ENCODE data around the gene KANSL2.
"Not testable (repeated sequence)": the region's sequence is repeated elsewhere in the genome, so short reads cannot be mapped to it uniquely, and the experiment has no call there.

KANSL2 gene

DNA sequence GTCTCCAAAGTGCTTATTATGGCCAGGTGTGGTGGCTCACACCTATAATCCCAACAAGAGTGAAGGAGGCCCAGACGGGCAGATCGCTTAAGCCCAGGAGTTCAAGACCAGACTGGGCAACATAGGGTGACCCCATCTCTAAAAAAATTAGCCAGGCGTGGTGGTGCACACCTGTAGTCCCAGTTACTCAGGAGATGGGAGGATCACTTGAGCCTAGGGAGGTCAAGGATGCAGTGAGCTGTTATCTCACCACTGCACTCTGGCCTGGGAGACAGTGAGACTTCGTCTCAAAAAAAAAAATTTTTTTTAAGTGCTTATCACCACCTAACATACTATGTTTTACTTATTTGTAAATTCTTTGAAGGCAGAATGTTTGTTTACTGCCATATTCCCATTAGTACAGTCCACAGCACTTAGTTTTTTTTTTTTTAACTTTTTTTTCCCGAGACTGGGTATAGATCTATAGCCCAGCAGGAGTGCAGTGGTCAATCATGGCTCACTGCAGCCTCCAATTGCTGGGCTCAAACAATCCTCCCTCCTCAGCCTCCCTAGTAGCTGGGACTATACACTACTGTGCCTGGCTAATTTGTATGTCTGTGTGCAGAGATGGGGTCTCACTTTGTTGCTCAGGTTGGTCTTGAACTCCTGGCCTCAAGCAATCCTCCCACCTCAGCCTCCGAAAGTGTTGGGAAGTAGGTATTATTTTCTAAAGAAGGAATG is 4.7 kb upstream of the KANSL2 start:
- no peak for DNase-seq
- in situ Hi-C loops (cut with MboI; ENCODE audit: low pct_unique_long_range_greater_than_20kb, low sequenced_read_pairs) = no loop called here

- in situ Hi-C loops (cut with MboI; ENCODE audit: low pct_unique_long_range_greater_than_20kb, low sequenced_read_pairs) = no loop called here
- DNase-seq = no peak
These were observed 4.1 kb upstream of the KANSL2 start for GRCh38 chr12:48686037-48686595.

- in situ Hi-C loops (cut with MboI; ENCODE audit: low pct_unique_long_range_greater_than_20kb, low sequenced_read_pairs) = no loop called here
- DNase-seq = no peak
These were observed 1.5 kb upstream of the KANSL2 start for GRCh38 chr12:48683534-48683933.

DNA sequence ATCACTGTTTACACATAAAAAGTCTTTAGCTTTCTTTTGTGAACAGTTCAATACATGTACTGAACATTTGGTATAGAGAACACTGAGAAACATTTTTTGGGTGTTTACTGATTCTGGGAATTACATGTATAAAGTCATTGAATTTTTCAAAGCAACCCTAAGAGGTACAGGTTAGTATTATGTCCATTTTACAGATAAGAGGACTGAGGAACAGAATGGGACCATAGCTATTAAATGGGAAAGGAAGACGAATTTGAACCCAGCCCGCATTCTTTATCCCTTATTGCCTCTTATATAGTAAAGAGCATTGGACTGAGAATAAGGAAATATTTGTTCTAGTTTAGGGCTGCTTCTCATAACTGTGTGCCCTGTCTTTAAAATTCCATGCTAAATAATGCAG is 889 bp upstream of the KANSL2 start:
- in situ Hi-C loops (cut with MboI; ENCODE audit: low pct_unique_long_range_greater_than_20kb, low sequenced_read_pairs) = no loop called here
- DNase-seq = no peak

DNA sequence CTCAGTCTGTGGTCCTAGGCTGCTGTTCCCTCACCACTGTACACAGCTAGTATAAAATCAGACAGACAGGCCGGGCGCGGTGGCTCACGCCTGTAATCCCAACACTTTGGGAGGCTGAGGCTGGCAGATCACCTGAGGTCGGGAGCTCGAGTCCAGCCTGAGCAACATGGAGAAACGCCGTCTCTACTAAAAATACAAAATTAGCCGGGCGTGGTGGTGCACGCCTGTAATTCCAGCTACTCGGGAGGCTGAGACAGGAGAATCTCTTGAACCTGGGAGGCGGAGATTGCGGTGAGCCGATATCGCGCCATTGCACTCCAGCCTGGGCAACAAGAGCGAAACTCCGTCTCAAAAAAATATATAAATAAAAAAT is 481 bp upstream of the KANSL2 start:
- DNase-seq; in situ Hi-C loops (cut with MboI; ENCODE audit: low pct_unique_long_range_greater_than_20kb, low sequenced_read_pairs): not testable (repeated sequence)

DNA sequence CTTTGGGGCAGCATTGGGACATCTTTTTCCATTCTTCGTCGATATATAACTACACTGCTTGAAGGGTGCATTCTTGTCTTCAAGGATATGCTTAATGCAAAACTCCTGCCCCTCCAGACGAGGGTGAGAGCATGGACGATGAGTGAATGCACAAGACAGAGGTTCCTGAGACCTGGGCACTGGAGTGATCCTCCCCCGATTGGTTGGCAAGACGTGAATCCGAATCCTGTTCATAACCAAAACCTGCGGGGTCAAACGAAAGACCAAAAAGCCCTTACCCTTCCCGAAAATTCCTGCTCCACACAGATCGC is 684 bp downstream of the KANSL2 start:
- no peak for DNase-seq
- in situ Hi-C loops (cut with MboI; ENCODE audit: low pct_unique_long_range_greater_than_20kb, low sequenced_read_pairs) = no loop called here

- in situ Hi-C loops (cut with MboI; ENCODE audit: low pct_unique_long_range_greater_than_20kb, low sequenced_read_pairs) = no loop called here
- no peak for DNase-seq
These were observed 1.2 kb downstream of the KANSL2 start for GRCh38 chr12:48680861-48681260.

DNA sequence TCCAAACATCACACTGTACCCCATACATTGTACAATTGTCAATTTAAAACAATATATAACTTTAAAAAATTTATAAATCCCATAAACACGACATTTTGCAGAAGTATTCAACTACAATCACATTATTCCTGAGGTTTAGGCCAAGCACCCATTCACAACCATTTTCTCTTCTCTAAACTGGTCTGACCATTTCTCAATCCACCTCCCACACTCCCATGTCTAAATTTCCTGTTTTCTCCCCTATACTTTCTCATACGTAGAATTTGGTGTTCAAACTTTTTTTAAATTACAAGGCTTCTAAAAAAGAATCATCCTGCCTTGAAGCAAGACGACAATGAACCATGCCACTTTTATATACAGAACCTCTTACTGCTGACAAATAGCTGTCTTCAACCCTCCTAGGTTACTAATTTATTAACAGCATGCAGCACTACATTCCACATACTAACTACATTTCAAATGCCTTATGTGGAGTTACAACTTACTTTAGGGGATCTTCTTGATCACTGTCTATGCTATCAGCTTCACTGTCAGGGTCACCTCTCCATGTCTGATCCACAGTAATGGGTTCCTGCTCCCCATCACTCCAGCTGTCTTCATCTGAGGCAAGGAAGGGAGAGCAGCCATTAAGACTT is 3.4 kb downstream of the KANSL2 start:
- in situ Hi-C loops (cut with MboI; ENCODE audit: low pct_unique_long_range_greater_than_20kb, low sequenced_read_pairs) = no loop called here
- DNase-seq = no peak

DNA sequence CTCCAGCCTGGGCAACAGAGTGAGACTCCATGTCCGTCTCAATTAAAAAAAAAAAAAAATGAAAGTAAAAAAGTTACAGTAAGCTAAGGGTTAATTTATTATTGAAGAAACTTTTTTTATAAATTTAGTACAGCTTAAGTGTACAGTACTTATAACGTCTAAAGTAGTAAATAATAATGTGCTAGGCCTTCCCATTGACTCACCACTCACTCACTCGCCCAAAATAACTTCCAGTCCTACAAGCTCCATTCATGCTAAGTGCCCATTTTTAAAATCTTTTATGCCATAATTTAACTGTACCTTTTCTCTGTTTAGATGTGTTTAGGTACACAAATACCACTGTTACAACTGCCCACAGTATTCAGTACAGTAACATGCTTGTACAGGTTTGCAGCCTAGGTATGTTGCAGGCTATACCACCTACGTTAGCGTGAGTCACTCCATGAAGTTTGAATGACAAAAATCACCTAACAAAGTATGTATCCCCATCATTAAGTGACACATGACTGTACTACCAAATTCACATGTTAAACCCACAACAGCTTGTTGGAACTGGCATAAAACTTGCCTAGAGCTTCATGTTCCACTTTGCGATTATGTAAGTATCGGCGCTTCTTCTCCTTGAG is 10.7 kb downstream of the KANSL2 start:
- no peak for DNase-seq
- in situ Hi-C loops (cut with MboI; ENCODE audit: low pct_unique_long_range_greater_than_20kb, low sequenced_read_pairs) = no loop called here

DNA sequence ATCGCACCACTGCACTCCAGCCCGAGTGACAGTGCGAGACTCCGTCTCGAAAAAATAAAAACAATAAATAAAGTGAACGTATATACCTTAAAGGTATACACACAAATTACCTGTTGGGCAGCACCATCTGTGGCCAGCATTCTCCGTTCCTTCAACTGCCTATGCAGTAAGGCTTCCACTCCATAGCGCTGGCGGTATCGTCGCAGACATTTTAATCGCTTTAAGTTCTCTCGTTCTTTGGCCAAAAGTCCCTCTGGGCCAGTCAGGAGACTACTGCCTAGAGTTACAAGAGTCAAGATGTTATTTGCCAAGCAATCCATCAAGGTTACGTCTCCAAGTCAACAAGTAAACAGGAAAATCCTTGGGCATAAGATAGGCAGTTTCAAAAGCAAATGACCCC is 13.0 kb downstream of the KANSL2 start:
- no peak for DNase-seq
- in situ Hi-C loops (cut with MboI; ENCODE audit: low pct_unique_long_range_greater_than_20kb, low sequenced_read_pairs) = no loop called here

- in situ Hi-C loops (cut with MboI; ENCODE audit: low pct_unique_long_range_greater_than_20kb, low sequenced_read_pairs) = no loop called here
These were observed 22.2 kb downstream of the KANSL2 start for GRCh38 chr12:48659863-48660262.

DNA sequence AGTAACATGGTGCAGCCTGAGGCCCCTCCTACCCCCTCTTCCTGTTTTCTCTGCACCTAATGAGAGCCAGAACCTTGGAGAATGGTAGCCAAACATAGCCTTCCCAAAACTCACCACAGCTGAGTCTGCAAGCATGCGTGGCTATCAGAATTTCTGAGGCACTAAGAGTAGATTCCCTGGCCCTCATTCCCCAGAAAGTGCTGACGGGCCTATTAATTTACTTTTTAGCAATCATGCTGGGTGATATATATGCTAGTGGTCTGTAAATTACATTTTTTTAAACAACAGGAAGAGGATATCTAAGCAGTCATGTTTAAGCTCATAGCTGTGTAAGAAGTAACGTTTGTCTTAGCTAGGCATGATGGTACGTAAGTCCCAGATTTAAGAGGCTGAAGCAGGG is 30.4 kb downstream of the KANSL2 start:
- in situ Hi-C loops (cut with MboI; ENCODE audit: low pct_unique_long_range_greater_than_20kb, low sequenced_read_pairs) = no loop called here
- DNase-seq = no peak

More at GRCh38 chr12:48659863-48660262, 22.2 kb downstream of the KANSL2 start:
- DNase-seq = no peak

DNA sequence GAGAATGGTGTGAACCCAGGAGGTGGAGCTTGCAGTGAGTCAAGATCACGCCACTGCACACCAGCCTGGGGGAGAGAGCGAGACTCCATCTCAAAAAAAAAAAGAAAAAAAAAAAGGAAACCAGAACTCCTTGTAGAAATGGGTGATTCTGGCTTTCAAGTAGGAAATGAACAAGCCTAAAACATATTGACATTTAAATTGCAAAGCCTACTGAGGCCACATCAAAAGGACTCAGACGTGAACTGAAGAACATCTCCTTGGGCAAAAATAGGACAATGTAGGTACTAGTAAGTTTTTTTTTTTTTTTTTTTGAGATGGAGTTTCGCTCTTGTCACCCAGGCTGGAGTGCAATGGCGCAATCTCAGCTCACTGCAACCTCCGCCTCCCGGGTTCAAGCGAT is 36.7 kb downstream of the KANSL2 start:
- not testable (repeated sequence) for DNase-seq
- in situ Hi-C loops (cut with MboI; ENCODE audit: low pct_unique_long_range_greater_than_20kb, low sequenced_read_pairs) = loop anchor here (25.0 kb wide), 1 partner anchor 108 kb away; the partner anchor contains the start of gene OR8S1

GRCh38 chr12:48643011-48643410 is 39.0 kb downstream of the KANSL2 start:
- DNase-seq = no peak
- in situ Hi-C loops (cut with MboI; ENCODE audit: low pct_unique_long_range_greater_than_20kb, low sequenced_read_pairs) = loop anchor here (25.0 kb wide), 1 partner anchor 106 kb away; the partner anchor contains the start of gene OR8S1

DNA sequence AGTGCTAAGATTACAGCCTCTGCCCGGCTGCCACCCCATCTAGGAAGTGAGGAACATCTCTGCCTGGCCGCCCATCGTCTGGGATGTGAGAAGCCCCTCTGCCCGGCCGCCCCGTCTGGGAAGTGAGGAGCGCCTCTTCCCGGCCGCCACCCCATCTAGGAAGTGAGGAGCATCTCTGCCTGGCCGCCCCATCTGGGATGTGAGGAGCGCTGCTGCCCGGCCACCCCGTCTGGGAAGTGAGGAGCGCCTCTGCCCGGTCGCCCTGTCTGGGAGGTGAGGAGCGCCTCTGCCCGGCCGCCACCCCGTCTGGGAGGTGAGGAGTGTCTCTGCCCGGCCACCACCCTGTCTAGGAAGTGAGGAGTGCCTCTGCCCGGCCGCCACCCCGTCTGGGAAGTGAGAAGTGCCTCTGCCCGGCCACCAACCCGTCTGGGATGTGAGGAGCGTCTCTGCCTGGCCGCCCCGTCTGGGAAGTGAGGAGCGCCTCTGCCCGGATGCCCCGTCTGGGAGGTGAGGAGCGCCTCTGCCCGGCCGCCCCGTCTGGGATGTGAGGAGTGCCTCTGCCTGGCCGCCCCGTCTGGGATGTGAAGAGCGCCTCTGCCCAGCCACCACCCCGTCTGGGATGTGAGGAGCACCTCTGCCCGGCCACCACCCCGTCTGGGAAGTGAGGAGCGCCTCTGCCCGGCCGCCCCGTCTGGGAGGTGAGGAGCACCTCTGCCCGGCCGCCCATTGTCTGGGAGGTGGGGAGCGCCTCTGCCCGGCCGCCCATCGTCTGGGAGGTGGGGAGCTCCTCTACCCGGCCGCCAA is 40.1 kb downstream of the KANSL2 start:
- in situ Hi-C loops (cut with MboI; ENCODE audit: low pct_unique_long_range_greater_than_20kb, low sequenced_read_pairs) = loop anchor here (25.0 kb wide), 1 partner anchor 105 kb away; the partner anchor contains the start of gene OR8S1
- not testable (repeated sequence) for DNase-seq

GRCh38 chr12:48640854-48641253 is 41.2 kb downstream of the KANSL2 start:
- no peak for DNase-seq
- in situ Hi-C loops (cut with MboI; ENCODE audit: low pct_unique_long_range_greater_than_20kb, low sequenced_read_pairs) = loop anchor here (25.0 kb wide), 1 partner anchor 104 kb away; the partner anchor contains the start of gene OR8S1

DNA sequence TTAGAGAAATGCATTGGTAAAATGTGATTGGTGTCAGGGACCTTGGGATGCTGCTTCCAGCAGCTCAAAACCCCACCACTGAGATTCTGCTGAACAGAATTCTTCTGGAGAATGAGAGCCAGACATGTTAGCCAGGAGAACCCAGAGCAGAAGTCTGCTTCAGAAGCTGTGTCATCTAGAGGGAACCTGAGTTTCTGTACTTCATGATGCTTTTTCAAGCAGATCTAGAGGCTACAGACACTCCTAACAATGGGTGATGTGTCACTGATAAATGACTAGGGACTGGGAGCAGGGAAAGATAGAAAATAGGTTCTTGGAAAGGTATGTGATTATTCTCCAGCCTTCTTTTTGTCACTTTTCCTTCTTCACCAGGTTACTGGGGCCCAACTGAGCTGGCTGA is 41.6 kb downstream of the KANSL2 start:
- DNase-seq = no peak
- in situ Hi-C loops (cut with MboI; ENCODE audit: low pct_unique_long_range_greater_than_20kb, low sequenced_read_pairs) = loop anchor here (25.0 kb wide), 1 partner anchor 103 kb away; the partner anchor contains the start of gene OR8S1

DNA sequence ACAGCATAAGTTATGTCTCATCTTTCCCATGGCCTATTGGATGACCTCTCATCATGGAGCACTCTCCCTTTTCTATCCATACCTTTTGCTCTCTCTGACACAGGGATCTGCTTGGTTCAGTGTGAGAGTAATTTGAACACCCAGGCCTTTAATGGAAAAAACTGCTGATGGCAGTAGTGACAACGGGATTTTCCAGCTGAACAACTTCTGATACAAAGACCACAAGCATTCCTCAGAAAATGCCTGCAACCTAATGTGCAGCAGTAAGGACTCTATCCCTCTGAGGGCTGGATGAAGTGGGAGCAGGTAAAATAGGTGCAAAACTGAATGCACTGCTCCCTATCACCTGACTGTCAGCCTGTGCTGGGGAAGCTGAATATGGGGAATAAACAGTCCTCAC is 51.0 kb downstream of the KANSL2 start:
- in situ Hi-C loops (cut with MboI; ENCODE audit: low pct_unique_long_range_greater_than_20kb, low sequenced_read_pairs) = loop anchor here (25.0 kb wide), 1 partner anchor 94 kb away; the partner anchor contains the start of gene OR8S1
- no peak for DNase-seq

DNA sequence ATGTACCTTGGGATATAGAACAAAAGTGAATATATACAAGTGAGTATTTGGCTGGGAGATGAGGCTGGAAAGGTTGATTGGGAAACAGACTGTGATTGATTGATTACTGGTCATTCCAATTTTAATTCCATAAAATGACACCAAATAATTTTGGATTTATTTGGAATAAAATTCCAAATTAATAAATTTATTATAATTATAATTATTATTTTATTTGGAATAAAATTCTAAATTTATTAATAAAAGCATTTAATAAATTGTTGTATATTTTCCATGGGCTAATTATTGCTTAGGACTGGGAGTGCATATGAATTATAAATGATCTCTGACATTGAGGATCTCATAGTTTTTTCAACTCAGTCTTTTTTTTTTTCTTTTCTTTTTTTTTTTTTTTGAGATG is 51.7 kb downstream of the KANSL2 start:
- in situ Hi-C loops (cut with MboI; ENCODE audit: low pct_unique_long_range_greater_than_20kb, low sequenced_read_pairs) = loop anchor here (25.0 kb wide), 1 partner anchor 93 kb away; the partner anchor contains the start of gene OR8S1

More for the DNA sequence above, 51.7 kb downstream of the KANSL2 start:
- no peak for DNase-seq

Data from KBM-7 (cell line).